T follicular helper cell (primary cell): ENCODE results near the gene CD302.
"Not testable (repeated sequence)": the region's sequence is repeated elsewhere in the genome, so short reads cannot be mapped to it uniquely, and the experiment has no call there.

ENCODE experiments used
- DNase-seq: peaks from one replicate; pipeline ENCODE4 v3.0.0-alpha.2; 2020; ENCODE audit warnings: low read depth

Gene CD302

DNA sequence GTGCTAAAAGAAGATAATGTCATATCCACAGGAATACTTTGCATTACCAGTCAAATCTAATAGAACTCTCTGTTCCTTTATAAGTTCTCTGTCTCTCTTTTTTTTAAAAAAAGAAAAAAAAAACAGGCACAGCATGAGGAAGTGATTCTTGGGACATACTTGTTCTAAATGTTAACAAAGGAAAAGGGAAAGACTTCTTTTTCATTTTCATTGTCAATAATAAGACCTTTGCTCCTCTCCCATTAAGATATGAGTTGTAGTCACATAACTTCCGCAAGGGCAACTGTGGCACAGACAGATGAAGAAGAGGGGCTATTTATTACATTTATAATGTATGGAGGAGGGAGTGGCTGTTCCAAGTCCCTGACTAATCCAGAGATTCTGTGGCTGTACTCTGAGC lies 4.7 kb downstream of the CD302 start:
- DNase-seq = no peak

DNA sequence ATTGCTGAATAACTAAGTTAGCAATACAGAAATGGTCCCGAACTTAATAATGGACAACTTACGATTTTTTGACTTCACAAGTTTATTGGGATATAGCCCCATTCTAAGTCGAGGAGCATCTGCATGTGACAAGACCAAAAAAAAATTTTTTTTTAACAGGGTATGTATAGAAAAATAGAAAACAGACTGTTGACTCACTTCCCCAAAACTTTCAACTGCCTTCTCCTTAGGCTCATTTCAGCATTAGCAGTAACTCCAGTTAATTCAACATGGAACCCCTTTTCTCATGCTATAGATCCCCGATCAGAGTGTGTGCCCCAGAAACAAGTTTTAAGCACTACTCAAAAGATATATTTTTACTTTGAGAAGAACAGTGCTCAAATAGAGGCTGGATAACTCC lies 5.4 kb downstream of the CD302 start:
- DNase-seq = no peak

DNA sequence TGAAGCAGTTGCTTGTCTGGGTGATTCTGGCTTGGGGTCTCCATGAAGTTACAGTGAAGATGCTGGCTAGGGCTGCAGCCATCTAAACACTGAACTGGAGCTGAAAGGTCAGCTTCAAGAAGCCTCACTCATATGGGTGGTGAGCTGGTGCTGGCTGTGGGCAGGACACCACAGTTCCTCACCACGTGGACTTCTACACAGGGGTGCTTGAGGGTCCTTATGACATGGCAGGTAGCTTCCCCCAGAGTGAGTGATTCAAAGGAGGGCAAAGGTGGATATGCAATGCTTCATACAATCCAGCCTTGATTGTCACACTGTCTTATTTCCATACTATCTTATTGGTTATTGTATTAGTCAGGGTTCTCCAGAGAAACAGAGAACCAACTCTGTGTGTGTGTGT lies 6.0 kb downstream of the CD302 start:
- DNase-seq = no peak

DNA sequence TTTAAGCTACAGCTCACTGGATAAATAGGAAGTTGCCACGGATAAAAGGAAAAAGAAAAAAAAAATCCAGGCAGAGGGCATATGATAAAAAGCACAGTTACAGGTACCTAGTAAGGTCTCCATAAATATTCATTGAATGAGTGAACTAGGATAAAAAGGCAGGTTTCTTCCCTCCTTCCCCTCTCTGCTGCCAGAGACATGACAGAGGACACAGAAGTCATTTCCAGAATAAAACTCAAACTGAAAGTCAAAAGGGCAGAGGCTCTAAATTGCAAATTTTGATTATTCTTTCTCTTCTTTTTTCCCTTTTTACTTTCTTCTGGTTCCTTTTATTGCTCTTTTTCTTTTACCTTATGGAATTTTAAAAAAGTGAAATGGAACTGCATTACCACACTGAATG lies 7.7 kb downstream of the CD302 start:
- DNase-seq = no peak

DNA sequence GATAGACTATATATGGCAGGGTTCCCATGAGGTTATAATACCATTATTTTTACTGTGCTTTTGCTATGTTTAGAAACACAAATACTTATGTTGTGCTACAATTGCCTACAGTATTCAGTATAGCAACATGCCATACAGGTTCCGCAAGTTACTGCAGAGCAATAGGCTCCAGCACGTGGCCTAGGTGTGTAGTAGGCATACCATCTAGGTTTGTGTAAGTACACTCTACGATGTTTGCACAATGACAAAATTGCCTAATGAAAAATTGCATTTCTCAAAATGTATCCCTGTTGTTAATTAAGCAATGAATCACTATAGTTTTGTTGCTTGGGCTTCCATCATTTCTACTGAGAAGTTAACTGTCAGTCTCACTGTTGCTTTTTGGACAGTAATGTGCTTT lies 9.8 kb downstream of the CD302 start:
- no peak for DNase-seq

DNA sequence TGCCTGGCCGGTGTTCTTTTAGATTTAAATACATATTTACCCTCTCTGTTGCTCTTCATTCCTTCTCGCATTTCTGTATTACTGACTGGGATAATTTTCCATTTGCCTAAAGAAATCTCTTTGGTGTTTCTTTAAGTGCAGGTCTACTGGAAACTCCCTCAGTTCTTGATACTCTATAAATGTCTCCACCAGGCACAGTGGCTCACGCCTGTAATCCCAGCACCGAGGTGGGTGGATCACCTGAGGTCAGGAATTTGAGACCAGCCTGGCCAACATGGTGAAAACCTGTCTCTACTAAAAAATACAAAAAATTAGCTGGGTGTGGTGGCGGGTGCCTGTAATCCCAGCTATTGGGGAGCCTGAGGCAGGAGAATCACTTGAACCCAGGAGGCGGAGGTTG lies 10.4 kb downstream of the CD302 start:
- not testable (repeated sequence) for DNase-seq

DNA sequence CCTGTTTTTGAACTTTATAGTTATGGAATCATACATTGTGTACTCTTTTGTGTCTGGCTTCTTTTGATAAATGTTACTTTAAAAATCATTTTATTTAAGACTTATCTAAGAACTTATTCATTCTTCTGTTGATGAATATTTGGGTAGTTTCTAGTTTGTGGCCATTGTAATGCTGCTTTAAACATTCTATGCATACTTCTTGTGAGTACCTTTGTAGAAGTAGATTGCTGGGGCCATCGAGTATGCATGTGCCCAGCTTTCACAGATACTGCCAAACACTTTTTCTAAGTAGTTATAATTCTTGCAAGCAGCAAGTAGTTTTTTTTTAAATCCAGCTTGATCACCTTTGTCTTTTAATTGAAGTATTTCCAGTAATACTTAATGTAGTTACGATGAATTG lies 11.1 kb downstream of the CD302 start:
- DNase-seq = no peak

DNA sequence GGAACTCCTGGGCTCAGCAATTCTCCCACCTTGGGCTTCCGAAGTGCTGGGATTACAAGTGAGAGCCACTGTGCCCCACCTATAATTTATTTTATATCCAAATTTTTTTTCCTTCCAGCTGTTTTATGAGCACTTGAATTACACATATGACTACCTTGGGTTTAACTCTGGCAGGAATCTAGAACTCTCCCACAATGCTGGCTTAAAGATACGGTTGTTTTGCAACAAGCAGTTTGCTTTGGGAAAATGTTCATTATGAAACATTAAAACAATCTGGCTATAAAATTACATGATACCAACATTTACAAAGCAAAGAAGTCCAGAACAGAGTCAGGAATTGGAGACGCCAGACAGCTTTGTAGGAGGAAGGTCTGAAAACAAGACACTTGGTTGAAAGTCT lies 12.8 kb downstream of the CD302 start:
- DNase-seq = no peak

DNA sequence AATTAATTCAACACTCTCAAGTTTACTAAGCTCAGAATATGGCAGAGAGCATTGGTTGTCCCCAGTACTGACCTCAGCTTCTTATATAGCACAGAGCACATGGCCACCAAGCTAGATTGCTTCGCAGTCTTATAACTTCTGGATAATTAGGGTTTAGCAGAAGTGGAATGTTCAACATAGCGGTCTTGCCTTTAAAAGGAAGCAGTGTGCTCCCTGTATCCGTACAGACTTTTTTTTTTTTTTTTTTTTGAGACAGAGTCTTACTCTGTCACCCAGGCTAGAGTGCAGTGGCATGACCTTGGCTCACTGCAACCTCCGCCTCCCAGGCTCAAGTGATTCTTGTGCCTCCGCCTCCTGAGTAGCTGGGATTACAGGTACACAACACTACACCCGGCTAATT lies 13.3 kb downstream of the CD302 start:
- DNase-seq = not testable (repeated sequence)

DNA sequence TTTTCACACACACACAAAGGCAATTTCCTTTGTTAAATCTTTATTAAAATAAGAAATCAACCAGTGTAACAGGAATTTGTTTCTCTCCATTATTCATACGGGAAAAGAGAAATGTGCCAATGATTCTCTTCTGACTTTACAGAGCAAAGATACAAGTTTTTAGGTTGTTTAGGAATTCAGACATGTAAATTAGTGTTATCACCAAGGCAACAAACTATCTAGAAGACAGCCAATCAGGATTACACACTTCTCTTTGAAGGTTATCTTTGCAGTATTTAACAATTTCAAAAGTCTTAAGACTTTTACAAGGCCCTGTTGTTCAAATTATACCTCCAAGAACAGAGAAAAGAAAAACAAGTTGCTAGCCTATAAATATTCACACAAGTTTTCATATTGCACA lies 14.5 kb downstream of the CD302 start:
- no peak for DNase-seq

DNA sequence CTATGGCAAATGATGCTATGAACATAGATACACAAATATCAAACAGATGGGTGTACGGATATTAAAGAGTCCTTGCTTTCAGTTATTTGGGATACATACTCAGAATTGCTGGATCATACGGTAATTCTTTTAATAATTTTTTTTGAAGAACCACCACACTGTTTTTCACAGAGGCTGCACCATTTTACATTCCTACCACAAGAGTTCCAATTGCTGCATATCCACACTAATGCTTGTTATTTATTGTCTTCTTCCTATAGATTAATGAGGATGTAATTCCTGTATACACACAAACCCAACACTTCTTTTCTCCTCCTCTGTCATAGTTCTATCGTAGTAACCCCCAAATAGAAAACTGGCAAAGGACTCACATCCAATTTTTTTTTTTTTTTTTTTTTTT lies 21.7 kb downstream of the CD302 start:
- no peak for DNase-seq

DNA sequence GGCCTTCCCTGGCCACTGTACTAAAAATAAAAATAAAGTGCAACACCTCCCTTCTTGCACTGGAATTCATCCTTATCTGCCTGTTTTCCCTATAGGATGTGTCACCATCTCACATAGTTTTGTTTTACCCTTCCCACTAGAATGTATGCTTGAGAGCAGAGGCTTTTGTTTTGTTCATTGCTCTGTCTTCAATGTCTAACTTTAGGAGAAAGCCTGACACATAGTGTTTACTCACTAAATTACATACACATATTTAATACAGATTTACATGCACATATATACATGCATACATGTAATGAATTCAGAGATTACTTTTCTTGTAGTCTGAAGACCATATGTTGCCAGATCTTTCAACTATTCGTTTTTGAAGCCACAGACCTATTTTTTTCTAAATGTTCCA lies 23.0 kb downstream of the CD302 start:
- no peak for DNase-seq

DNA sequence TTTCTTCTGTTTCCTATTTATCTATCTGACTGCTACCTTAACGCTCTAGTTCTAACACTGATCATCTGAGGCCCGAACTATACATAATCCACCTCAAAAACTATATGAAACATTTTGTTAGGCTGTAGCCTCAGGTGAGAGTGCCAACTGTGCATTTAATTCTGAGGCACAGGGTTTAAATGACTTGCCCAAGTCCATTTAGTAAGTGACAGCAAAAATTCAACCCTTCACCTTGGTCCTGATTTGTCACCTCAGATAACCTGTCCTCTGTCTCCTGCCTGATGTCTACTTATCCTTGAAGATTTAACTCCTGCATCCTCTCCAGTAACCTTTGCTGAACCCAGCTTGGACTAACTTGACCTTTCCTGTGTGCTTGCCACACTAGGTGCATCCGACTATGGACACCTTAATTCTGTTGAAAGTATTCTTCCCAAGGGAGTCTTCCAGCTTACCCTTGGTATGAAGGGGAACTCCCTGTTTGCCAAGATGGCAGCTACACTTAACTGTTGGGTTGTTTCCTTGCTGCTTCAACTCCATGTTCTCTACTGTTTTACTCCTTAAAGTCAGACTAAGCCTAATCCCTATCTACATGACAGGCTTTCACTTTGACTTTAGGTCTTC lies 23.5 kb downstream of the CD302 start:
- DNase-seq = no peak

DNA sequence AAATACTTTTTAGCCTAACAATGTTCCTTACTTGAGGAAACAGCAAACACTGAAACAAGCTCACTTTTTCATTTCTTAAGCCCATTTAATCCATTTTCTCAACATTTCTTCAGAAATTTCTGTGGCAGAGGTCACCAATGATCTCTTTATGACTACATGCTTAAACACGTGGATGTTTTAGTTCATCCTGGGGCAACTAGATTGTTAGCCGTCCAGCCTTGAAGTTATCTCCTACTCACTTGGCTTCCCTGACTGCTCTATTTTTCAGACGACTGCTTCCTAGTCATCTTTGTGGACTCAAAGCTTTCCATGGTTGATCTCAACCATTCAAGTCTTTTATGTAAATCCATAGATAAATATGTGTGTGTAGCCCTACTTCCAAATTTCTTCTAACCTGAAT lies 24.1 kb downstream of the CD302 start:
- no peak for DNase-seq

DNA sequence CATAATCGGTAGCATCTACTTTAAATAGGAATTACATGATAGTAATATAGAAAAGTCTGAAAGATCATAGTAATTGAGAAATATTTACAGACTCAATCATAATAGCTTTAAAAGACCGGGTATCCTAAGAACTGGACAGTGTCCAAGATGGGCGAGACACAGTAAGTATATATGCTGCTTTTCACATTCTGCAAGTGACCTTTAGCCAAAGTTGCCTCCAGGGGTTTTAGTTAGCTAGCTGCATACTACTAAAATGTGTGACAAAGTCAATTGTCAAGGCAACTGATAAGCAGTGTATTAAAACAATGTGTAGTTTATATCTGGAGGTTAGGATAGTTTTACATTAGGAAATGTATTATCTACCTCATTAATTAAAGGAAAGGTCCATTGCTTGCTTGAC lies 24.6 kb downstream of the CD302 start:
- no peak for DNase-seq

DNA sequence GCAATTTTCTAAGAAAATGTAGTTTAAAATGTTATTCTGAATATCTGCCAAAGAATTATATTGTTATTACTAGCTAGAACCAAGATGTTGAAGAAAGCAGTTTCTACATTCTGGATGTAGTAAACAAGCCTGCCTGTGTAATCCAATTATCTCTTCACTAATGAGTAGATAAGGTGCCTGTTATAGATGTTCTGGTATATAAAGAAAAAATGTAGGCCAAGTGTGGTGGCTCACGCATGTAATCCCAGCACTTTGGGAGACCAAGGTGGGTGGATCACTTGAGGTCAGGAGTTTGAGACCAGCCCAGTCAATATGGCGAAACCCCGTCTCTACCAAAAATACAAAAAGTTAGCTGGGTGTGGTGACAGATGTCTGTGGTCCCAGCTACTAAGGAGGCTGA lies 28.9 kb downstream of the CD302 start:
- no peak for DNase-seq

DNA sequence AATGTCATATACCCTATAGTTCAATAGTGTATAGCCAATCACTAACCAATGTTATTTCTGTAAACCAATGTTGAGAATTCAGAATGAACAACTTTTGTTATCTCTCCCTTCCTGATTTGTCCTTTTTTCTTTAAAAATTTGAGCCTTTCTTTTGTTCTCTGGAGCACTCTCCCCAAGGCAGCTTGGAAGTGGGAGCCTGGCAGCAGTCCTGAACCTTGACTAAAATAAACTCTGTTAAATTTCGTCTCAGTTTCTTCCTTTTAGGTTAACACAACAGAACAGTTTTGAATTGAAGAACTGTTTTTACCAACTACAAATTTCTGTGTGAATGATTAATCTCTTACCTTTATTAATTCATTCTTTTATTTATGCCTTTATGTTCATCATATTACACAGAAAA lies 35.9 kb downstream of the CD302 start:
- DNase-seq = no peak

DNA sequence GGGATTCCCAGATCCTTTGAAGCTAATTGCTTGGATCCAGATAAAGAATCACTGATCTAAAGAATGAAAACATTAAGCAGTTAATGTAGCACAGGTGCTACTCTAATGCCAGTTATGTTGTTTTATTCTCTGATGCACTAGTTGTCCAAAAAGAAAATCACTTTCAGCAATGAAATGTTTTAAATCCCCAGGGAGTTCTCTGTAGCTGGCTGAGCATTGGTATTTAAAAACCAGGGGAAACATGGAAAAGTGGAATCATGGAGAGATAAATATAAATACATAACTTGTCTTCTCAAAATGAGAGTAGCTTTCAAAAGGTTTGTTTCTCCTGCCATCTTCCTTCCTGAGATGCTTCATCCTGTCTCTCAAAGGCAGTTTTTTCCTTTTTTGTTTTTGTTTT lies 37.7 kb downstream of the CD302 start:
- no peak for DNase-seq

DNA sequence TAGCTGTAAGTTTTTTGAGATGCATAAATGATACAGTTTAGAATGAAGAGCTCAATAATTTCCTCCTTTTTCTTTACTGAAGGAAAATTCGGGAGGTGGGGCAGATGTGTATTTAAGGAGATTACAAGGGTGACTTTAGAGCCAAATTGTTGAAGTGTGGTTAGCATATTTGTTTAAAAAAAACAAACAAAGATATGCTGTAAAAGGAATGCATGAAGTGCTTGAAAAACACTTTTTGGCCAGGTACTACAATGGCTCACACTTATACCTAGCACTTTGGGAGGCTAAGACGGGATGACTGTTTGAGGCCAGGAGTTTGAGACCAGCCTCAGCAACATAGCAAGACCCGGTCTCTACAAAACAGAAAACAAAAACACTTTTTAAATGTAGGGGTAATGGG lies 38.4 kb downstream of the CD302 start:
- DNase-seq = no peak

DNA sequence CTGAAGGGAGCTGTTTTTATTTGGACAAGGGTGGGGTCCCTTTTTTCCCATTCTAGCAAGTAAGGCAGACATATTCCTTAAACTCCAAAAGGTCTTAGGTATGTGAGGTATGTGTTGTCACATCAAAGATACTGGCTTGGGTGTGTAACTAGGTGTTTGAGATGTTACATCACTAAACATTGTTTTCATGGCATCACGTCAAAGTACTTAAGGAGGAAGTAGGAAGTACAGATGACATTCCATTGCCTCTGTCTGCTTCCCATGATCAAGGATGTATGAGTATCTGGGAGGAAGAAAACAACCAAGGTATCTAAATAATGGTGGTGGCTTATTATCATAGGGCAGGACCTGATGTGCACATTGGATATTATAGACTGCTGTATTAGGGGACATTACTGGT lies 39.3 kb downstream of the CD302 start:
- no peak for DNase-seq

DNA sequence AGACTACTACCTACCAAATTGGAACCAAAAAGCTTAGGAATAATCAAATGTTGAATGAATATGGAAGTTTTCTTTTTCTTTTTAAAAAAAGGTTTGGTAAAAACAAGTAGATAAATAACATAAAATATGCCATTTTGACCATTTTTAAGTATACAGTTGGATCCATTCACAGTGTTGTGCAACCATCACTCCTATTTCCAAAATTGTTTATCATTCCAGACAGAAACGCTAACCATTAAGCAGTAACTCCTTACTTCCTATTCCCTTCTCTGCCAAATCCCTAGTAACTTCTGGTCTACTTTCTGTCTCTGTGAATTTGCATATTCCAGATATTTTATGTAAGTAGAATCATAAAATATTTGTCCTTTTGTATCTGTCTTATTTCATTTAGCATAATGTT lies 39.8 kb downstream of the CD302 start:
- no peak for DNase-seq

DNA sequence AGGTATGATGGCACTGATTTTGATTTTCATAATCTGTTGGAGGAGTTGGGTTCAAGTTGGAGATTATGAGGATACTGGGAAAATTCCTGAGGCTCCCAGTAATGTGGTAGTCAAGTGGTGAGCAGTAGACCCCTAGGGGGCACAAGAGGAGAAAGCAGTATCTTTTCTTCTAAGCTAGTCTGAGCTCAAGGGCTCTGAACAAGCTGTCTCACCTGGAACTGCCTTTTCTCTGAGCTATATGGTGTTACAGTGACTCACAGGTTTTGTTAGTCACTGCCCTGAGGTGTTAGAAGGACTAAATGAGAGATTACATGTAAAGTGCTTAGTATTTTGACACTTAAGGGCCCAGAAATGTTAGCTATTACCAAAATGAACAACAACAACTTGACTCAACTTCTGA lies 42.2 kb downstream of the CD302 start:
- no peak for DNase-seq

DNA sequence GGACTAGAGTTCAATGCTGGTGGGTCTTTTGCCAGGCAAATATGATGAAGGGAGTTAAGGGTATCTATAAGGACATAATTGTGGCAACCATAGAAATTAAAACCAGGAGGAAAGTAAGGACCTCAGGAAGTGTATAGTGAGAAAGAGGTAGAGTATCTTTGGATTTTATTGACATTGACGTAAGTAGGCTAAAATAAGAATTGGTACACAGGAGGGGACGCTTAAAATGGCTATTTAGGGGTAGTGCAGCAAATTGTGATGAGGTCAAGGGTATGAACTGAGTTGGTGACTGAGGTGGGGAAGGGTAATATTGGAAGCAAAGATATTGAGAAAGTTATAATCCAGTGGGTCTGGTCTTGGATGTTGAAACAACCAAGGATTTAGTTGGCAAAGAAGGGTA lies 43.0 kb downstream of the CD302 start:
- no peak for DNase-seq

DNA sequence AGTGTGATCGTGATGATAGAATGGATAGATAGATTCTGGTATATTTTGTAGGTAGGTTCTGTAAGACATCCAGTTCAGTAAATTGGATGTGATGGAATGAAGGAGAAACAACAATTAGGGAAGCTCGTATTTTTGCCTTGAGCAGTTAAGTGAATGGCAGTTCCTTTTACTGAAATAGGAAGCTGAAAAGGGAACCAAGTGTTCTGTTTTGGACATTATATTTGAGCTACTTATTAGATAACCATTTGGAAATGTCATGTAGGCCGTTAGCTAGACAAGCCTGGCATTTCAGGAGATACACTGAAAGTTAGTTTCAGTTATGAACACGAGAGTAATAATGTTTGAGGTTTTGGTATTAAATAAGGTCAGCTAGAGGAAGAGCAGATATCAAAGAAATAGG lies 44.2 kb downstream of the CD302 start:
- no peak for DNase-seq

DNA sequence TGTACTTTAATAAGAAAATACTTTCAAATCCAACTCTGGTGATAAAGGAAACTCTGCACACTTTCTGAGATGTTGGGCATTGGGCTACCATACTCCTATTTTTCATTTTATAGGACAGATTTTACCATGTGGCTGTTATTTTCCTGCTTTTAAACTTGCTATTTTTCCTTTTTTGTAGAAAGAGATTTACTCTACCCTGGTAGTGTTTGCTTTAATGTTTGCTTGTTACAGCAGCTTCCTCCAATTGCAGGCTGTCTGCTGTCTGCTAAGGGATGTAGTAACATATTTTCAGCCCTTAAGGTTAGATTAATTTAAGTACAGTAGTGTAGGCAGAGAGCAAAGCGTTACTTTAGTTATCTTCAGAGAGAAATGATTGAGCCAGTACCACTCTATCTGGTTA lies 47.1 kb downstream of the CD302 start:
- no peak for DNase-seq
